Measurements from ENCODE around the gene LRP4. TPM values are rescaled to one million over a fixed set of nuclear protein-coding genes. Genes with fewer than 3 reads are reported as not detected.

Gene LRP4
- polyA plus RNA-seq, 1 donor from 2014 or later: not detected

DNA sequence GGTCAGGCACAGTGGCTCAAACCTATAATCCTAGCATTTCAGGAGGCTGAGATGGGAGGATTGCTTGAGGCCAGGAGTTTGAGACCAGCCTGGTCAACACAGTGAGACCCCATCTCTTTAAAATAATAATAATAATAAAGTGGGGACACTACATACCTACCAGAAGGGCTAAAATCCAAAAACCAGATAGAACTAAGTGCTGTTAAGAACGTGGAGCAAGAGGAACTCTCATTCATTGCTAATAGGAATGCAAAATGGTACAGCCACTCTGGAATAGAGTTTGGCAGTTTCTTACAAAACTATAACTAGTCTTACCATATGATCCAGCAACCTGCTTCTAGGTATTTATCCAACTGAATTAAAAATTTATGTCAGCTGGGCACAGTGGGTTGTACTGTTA, 81.9 kb downstream of the LRP4 start:
- Histone ChIP-seq H3K9me3 (ENCODE audit: low read length) (no peaks in the 10 kb centered on the region), H3K36me3 (ENCODE audit: insufficient read depth, low read length) (no peaks in the 10 kb centered on the region), H3K27me3 (ENCODE audit: insufficient read depth, low read depth, low read length) (no peaks in the 10 kb centered on the region), H2AFZ (ENCODE audit: low read depth, low read length) (no peak overlapping the region), H3K9me2 (ENCODE audit: insufficient read depth, low read length) (no peaks in the 10 kb centered on the region), H3K9ac (ENCODE audit: low read length) (no peak overlapping the region), H3K4me3 (ENCODE audit: low read length) (no peak overlapping the region), H4K20me1 (ENCODE audit: insufficient read depth) (no peaks in the 10 kb centered on the region), H3F3A (ENCODE audit: insufficient read depth, low read length, poor library complexity, severe bottlenecking) (no peaks in the 10 kb centered on the region), H3K79me2 (replicated peaks; ENCODE audit: insufficient read depth, low read length) (peaks cover 87% of the 10 kb centered on the region), H3K27ac (ENCODE audit: low read length) (no peak overlapping the region), H3K4me2 (ENCODE audit: low read length) (no peak overlapping the region)
- TF ChIP-seq TAF1 (IDR thresholded peaks at IDR 0.05; ENCODE audit: low read depth) (no peak), SMC3 (conservative IDR thresholded peaks at IDR 0.05; ENCODE audit: poor library complexity) (no peak), EZH2 (IDR thresholded peaks at IDR 0.05; ENCODE audit: borderline replicate concordance, insufficient read depth, low read length, poor library complexity, severe bottlenecking) (no peak), RAD21 (conservative IDR thresholded peaks at IDR 0.05) (no peak), EP300 (conservative IDR thresholded peaks at IDR 0.05; ENCODE audit: poor library complexity, severe bottlenecking) (no peak), POLR2AphosphoS5 (IDR thresholded peaks at IDR 0.05) (no peak), MXI1 (conservative IDR thresholded peaks at IDR 0.05; ENCODE audit: poor library complexity, severe bottlenecking) (no peak)
- TF ChIP-seq, protein P1, sequence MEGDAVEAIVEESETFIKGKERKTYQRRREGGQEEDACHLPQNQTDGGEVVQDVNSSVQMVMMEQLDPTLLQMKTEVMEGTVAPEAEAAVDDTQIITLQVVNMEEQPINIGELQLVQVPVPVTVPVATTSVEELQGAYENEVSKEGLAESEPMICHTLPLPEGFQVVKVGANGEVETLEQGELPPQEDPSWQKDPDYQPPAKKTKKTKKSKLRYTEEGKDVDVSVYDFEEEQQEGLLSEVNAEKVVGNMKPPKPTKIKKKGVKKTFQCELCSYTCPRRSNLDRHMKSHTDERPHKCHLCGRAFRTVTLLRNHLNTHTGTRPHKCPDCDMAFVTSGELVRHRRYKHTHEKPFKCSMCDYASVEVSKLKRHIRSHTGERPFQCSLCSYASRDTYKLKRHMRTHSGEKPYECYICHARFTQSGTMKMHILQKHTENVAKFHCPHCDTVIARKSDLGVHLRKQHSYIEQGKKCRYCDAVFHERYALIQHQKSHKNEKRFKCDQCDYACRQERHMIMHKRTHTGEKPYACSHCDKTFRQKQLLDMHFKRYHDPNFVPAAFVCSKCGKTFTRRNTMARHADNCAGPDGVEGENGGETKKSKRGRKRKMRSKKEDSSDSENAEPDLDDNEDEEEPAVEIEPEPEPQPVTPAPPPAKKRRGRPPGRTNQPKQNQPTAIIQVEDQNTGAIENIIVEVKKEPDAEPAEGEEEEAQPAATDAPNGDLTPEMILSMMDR (IDR thresholded peaks at IDR 0.05; ENCODE audit: poor library complexity, severe bottlenecking): no peak
- TF ChIP-seq, protein P2, sequence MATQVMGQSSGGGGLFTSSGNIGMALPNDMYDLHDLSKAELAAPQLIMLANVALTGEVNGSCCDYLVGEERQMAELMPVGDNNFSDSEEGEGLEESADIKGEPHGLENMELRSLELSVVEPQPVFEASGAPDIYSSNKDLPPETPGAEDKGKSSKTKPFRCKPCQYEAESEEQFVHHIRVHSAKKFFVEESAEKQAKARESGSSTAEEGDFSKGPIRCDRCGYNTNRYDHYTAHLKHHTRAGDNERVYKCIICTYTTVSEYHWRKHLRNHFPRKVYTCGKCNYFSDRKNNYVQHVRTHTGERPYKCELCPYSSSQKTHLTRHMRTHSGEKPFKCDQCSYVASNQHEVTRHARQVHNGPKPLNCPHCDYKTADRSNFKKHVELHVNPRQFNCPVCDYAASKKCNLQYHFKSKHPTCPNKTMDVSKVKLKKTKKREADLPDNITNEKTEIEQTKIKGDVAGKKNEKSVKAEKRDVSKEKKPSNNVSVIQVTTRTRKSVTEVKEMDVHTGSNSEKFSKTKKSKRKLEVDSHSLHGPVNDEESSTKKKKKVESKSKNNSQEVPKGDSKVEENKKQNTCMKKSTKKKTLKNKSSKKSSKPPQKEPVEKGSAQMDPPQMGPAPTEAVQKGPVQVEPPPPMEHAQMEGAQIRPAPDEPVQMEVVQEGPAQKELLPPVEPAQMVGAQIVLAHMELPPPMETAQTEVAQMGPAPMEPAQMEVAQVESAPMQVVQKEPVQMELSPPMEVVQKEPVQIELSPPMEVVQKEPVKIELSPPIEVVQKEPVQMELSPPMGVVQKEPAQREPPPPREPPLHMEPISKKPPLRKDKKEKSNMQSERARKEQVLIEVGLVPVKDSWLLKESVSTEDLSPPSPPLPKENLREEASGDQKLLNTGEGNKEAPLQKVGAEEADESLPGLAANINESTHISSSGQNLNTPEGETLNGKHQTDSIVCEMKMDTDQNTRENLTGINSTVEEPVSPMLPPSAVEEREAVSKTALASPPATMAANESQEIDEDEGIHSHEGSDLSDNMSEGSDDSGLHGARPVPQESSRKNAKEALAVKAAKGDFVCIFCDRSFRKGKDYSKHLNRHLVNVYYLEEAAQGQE (IDR thresholded peaks at IDR 0.05; ENCODE audit: borderline replicate concordance): no peak

GRCh38 chr11:46835897-46836296, 82.5 kb downstream of the LRP4 start:
- no peak overlapping the region for H3K27ac ChIP-seq (ENCODE audit: low read length)
- H3K4me2 ChIP-seq (ENCODE audit: low read length): no peak overlapping the region
- TF ChIP-seq TAF1 (IDR thresholded peaks at IDR 0.05; ENCODE audit: low read depth): no peak
- no peak for TF ChIP-seq MXI1 (conservative IDR thresholded peaks at IDR 0.05; ENCODE audit: poor library complexity, severe bottlenecking)
- TF ChIP-seq EZH2 (IDR thresholded peaks at IDR 0.05; ENCODE audit: borderline replicate concordance, insufficient read depth, low read length, poor library complexity, severe bottlenecking): no peak
- H3K27me3 ChIP-seq (ENCODE audit: insufficient read depth, low read depth, low read length): no peaks in the 10 kb centered on the region
- H3K9me3 ChIP-seq (ENCODE audit: low read length): no peaks in the 10 kb centered on the region
- H3K9me2 ChIP-seq (ENCODE audit: insufficient read depth, low read length): no peaks in the 10 kb centered on the region
- H3K36me3 ChIP-seq (ENCODE audit: insufficient read depth, low read length): no peaks in the 10 kb centered on the region
- H2AFZ ChIP-seq (ENCODE audit: low read depth, low read length): no peak overlapping the region
- no peaks in the 10 kb centered on the region for H4K20me1 ChIP-seq (ENCODE audit: insufficient read depth)
- no peak overlapping the region for H3K4me3 ChIP-seq (ENCODE audit: low read length)
- H3K79me2 ChIP-seq (replicated peaks; ENCODE audit: insufficient read depth, low read length): peaks cover 86% of the 10 kb centered on the region
- H3K9ac ChIP-seq (ENCODE audit: low read length): no peak overlapping the region
- H3F3A ChIP-seq (ENCODE audit: insufficient read depth, low read length, poor library complexity, severe bottlenecking): no peaks in the 10 kb centered on the region
